NT2/D1 (cell line): ENCODE data around the gene ADAMTS18.

ENCODE experiments used
- DNase-seq: peaks from one replicate; pipeline ENCODE4 v3.0.0-alpha.2; 2011; ENCODE audit warnings: low read depth, low spot score
- H3K27me3 ChIP-seq: 2 replicates; pipeline ENCODE4 v1.6.0; 2011; ENCODE audit warnings: mild to moderate bottlenecking; ENCODE audit not compliant: insufficient read length, insufficient read depth
- H3K36me3 ChIP-seq: 2 replicates; pipeline ENCODE4 v1.6.1; 2011; ENCODE audit warnings: mild to moderate bottlenecking, low read length, mixed read lengths; ENCODE audit not compliant: insufficient read depth, insufficient read length
- H3K4me1 ChIP-seq: 2 replicates; pipeline ENCODE4 v1.5.1; 2011; ENCODE audit not compliant: insufficient read depth, insufficient read length
- H3K4me3 ChIP-seq: 2 replicates; pipeline ENCODE4 v1.5.1; 2011; ENCODE audit warnings: low read depth; ENCODE audit not compliant: insufficient read length
- H3K9ac ChIP-seq: 2 replicates; pipeline ENCODE4 v1.6.0; 2011; ENCODE audit warnings: low read depth; ENCODE audit not compliant: insufficient read length
- H3K9me3 ChIP-seq: 2 replicates; pipeline ENCODE4 v1.5.1; 2011; ENCODE audit warnings: mild to moderate bottlenecking, low read length; ENCODE audit not compliant: insufficient read depth
- SUZ12 ChIP-seq: IDR thresholded peaks from 2 replicates; pipeline ENCODE4 v1.6.1; 2011; ENCODE audit not compliant: insufficient read length, insufficient read depth; ENCODE audit errors: extremely low read depth
- YY1 ChIP-seq: IDR thresholded peaks from 2 replicates; pipeline ENCODE4 v1.6.1; 2011; ENCODE audit not compliant: insufficient read length, insufficient read depth
- ZNF274 ChIP-seq: IDR thresholded peaks from 2 replicates; pipeline ENCODE4 v1.6.1; 2011; ENCODE audit warnings: mild to moderate bottlenecking, low read depth, low read length

The ADAMTS18 gene

DNA sequence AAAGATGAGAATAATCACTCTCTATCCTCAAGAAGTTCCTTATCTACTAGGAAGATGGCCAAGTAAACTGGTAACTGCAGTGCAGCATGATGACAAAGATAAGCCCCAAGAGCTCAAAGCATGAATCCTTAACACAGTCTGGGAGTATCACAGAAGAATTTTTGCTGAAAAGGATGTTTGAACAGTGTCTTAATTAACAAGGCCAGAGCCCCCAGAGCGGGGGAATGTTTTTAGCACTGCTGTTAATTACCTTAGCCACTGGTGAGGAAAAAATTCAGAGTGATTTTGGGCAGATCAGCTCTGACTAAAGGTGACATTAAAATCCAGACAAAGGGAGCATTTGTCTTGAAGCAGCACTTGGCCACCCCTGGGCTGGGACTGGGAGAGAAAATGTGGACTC is 30.1 kb downstream of the ADAMTS18 start:
- H3K36me3 ChIP-seq, result no peaks in the 10 kb centered on the region
- H3K9me3 ChIP-seq, result peaks cover 6% of the 10 kb centered on the region
- no peak overlapping the region for H3K4me3 ChIP-seq
- no peak overlapping the region for H3K9ac ChIP-seq
- no peak for DNase-seq
- no peaks in the 10 kb centered on the region for H3K4me1 ChIP-seq
- TF ChIP-seq ZNF274, result no peak
- no peak for TF ChIP-seq SUZ12
- TF ChIP-seq YY1, result no peak
- no peaks in the 10 kb centered on the region for H3K27me3 ChIP-seq

DNA sequence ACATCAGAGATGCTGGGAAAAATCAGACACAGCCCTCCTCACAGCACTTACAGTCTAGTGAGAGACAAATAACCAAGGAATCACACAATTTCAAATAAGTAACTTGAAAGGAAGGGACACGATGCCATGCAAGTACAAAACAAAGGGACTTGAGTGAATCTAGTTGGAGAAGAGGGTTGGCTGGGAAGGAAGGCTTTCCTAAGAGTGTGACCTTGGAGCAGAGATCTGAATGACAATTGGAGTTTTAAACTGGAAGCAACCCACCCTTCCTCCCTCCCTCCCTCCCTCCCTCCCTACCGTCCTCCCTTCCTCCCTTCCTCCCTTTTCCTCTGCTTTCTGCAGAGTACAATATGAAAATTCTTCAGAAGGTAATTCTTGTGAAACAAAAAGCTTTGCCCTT is 31.1 kb downstream of the ADAMTS18 start:
- H3K9ac ChIP-seq, result no peak overlapping the region
- DNase-seq, result peak; percentile 22
- H3K36me3 ChIP-seq, result no peaks in the 10 kb centered on the region
- H3K27me3 ChIP-seq, result no peaks in the 10 kb centered on the region
- H3K4me3 ChIP-seq, result no peak overlapping the region
- H3K4me1 ChIP-seq, result no peaks in the 10 kb centered on the region
- TF ChIP-seq YY1, result no peak
- TF ChIP-seq ZNF274, result no peak
- H3K9me3 ChIP-seq, result peaks cover 6% of the 10 kb centered on the region

DNA sequence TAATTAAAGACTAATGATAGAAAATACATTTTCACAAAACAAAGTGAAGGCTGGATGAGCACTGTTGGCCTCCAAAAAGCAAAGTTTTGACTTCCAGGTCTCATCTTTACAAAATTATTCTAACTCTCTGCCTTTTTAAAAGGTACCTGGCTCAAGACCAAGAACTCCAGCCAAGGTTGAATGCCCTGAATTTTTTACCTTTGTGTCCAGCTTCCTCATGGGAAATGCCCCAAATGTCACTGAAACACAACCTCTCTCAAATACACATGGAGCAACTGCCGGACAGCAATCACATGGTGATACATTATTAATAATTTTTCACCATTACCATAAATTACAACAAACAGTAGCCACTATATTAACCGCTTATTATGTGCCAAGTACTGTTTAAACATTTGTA is 32.2 kb downstream of the ADAMTS18 start:
- Histone ChIP-seq H3K27me3 (no peaks in the 10 kb centered on the region), H3K4me3 (no peak overlapping the region), H3K4me1 (peaks cover 3% of the 10 kb centered on the region), H3K9me3 (peaks cover 6% of the 10 kb centered on the region), H3K36me3 (no peaks in the 10 kb centered on the region), H3K9ac (no peak overlapping the region)
- DNase-seq, result no peak
- TF ChIP-seq ZNF274 (no peak), SUZ12 (no peak), YY1 (no peak)

- peaks cover 3% of the 10 kb centered on the region for H3K4me1 ChIP-seq
- no peak overlapping the region for H3K9ac ChIP-seq
- H3K27me3 ChIP-seq, result no peaks in the 10 kb centered on the region
- no peak overlapping the region for H3K4me3 ChIP-seq
- TF ChIP-seq SUZ12, result no peak
- TF ChIP-seq ZNF274, result no peak
- no peak for TF ChIP-seq YY1
- DNase-seq, result no peak
- peaks cover under 1% of the 10 kb centered on the region; the same call in 1 of the 2 replicates for H3K9me3 ChIP-seq
- no peaks in the 10 kb centered on the region for H3K36me3 ChIP-seq
Observed at GRCh38 chr16:77402118-77402517, 32.7 kb downstream of the ADAMTS18 start.

GRCh38 chr16:77399546-77399945 is 35.3 kb downstream of the ADAMTS18 start:
- Histone ChIP-seq H3K27me3 (no peaks in the 10 kb centered on the region), H3K9me3 (no peaks in the 10 kb centered on the region), H3K36me3 (no peaks in the 10 kb centered on the region), H3K9ac (no peak overlapping the region), H3K4me1 (peaks cover 3% of the 10 kb centered on the region), H3K4me3 (no peak overlapping the region)
- TF ChIP-seq YY1, result no peak
- TF ChIP-seq ZNF274, result no peak
- no peak for TF ChIP-seq SUZ12
- DNase-seq, result no peak

DNA sequence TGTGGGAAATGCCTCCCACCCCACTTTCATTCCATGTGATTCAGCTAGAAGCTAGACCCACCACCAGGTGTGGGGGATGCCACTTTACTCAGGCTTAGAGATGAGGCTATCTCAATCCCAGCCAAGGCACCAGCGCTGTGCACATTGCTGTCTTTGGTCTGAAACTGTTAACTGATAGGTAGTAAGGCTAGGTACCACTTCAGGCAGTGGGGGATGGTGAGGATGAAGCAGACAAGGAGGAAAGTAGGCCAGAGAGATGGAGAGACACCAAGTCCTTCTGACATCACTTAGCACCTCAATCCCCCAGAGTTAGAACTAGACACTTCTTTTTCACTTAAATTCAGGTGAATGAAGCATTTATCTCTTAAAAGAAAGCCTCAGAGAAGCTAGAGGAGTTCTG is 35.8 kb downstream of the ADAMTS18 start:
- Histone ChIP-seq H3K27me3 (no peaks in the 10 kb centered on the region), H3K9me3 (no peaks in the 10 kb centered on the region), H3K4me3 (no peak overlapping the region), H3K36me3 (no peaks in the 10 kb centered on the region), H3K9ac (no peak overlapping the region), H3K4me1 (peaks cover 3% of the 10 kb centered on the region)
- TF ChIP-seq SUZ12 (no peak), ZNF274 (no peak), YY1 (no peak)
- no peak for DNase-seq

DNA sequence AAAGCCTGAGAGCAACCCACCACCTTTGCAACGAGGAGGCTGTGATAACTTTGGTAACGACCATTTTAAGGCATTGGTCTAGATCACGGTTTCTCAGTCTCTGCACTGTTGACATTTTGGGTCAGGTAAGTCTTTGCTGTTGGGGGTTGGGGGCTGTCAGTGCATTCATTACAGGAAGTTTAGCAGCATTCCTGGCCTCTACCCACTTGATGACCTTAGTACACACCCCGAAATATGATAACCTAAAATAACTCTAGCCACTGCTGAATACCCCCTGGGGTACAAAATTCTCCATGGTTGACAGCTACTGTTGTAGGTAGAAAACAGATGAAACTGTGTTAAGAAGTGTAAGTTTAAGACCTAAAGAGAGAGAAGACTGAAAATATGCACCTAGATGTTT is 36.3 kb downstream of the ADAMTS18 start:
- Histone ChIP-seq H3K27me3 (no peaks in the 10 kb centered on the region), H3K9ac (no peak overlapping the region), H3K36me3 (no peaks in the 10 kb centered on the region), H3K4me1 (peaks cover 3% of the 10 kb centered on the region), H3K4me3 (no peak overlapping the region), H3K9me3 (no peaks in the 10 kb centered on the region)
- TF ChIP-seq SUZ12 (no peak), ZNF274 (no peak), YY1 (no peak)
- no peak for DNase-seq

DNA sequence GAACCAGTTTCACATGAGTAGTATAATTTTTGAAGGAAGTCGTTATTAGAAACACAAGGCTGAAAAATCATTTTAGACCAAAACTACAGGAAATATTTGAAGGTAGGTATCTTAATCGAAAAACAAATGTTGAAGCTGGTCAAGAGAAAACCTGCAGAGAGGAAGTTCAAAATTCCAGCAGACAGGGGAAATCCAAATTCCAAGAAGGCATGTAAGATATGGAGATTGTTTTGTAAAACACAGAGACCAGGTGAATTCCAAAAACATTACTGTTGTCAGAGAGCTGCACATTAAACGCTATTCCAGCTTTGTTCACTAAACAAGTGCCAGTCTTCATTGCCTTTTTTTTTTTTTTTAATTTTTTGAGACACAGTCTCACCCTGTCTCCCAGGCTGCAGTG is 38.4 kb downstream of the ADAMTS18 start:
- DNase-seq, result no peak
- Histone ChIP-seq H3K4me1 (peaks cover 3% of the 10 kb centered on the region), H3K9me3 (no peaks in the 10 kb centered on the region), H3K27me3 (no peaks in the 10 kb centered on the region), H3K4me3 (no peak overlapping the region), H3K9ac (no peak overlapping the region), H3K36me3 (no peaks in the 10 kb centered on the region)
- TF ChIP-seq YY1 (no peak), ZNF274 (no peak), SUZ12 (no peak)
